PC-9 (cell line): ENCODE measurements around the gene TAF1A.

ENCODE experiments used
- EZH2 ChIP-seq: fragments of 200-600 bp; sonication (generic); IDR thresholded peaks from 2 replicates; pipeline ENCODE4 v1.8.0; 2017; ENCODE audit warnings: antibody characterized with exemption, low read depth
- TF ChIP-seq, protein P1 (sequence below): fragments of 200-600 bp; sonication (generic); conservative IDR thresholded peaks from 2 replicates; pipeline ENCODE4 v1.6.1; 2017; ENCODE audit warnings: mixed run types, antibody characterized with exemption, mild to moderate bottlenecking, moderate library complexity

DNA sequence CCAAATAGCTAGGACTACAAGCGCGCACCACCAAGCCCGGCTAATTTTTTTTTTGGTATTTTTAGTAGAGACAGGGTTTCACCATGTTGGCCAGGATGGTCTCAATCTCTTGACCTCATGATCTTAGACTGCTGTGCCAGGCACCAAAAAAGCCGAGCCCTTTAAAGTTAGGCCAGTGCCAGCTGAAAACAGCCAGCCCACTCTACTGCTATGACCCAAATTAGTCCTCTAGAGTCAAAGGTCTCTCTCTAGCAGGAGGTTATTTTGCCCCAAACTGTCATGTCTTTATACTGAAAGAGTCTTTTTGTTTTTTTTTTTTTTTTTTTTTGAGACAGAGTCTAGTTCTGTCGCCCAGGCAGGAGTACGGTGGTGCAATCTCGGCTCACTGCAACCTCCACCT is 32.2 kb downstream of the TAF1A start:
- TF ChIP-seq, protein P1, sequence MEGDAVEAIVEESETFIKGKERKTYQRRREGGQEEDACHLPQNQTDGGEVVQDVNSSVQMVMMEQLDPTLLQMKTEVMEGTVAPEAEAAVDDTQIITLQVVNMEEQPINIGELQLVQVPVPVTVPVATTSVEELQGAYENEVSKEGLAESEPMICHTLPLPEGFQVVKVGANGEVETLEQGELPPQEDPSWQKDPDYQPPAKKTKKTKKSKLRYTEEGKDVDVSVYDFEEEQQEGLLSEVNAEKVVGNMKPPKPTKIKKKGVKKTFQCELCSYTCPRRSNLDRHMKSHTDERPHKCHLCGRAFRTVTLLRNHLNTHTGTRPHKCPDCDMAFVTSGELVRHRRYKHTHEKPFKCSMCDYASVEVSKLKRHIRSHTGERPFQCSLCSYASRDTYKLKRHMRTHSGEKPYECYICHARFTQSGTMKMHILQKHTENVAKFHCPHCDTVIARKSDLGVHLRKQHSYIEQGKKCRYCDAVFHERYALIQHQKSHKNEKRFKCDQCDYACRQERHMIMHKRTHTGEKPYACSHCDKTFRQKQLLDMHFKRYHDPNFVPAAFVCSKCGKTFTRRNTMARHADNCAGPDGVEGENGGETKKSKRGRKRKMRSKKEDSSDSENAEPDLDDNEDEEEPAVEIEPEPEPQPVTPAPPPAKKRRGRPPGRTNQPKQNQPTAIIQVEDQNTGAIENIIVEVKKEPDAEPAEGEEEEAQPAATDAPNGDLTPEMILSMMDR = no peak
- no peak for TF ChIP-seq EZH2
